Activated T-cell treated with anti-CD3 and anti-CD28 coated beads, Interleukin-2, amount 50 U/mL, for 72 hours (primary cell): ENCODE results near the gene KCNK4. TPM values are rescaled to one million over a fixed set of nuclear protein-coding genes. Genes with fewer than 3 reads are reported as not detected.
A peak's percentile ranks its signal among the peaks of the same experiment; 100 is the strongest.

ENCODE experiments used
- ATAC-seq, 2 donors: fragments of 150-1000 bp; cut with Tn5 transposase; replicated peaks in 1 of 2; 2 replicates each; pipeline ENCODE4 v1.10.0; 2021; ENCODE audit warnings: moderate library complexity in 2 of 2, mild to moderate bottlenecking in 1 of 2
- DNase-seq, 2 donors: peaks; one replicate each; pipeline ENCODE4 v3.0.0; 2021 to 2022; ENCODE audit warnings: mixed read lengths in 1 of 2
- H3K27ac Mint-ChIP-seq: one replicate; pipeline ENCODE4 v1.8.0; 2022; ENCODE audit warnings: mild to moderate bottlenecking, moderate library complexity, mixed read lengths
- H3K27me3 Mint-ChIP-seq: one replicate; pipeline ENCODE4 v1.8.0; 2022; ENCODE audit warnings: low read depth, mixed read lengths
- H3K36me3 Mint-ChIP-seq, 2 donors: one replicate each; pipeline ENCODE4 v1.8.0; 2022; ENCODE audit warnings: mixed read lengths in 2 of 2, mild to moderate bottlenecking in 1 of 2; ENCODE audit not compliant: insufficient read depth in 2 of 2
- H3K4me1 Mint-ChIP-seq: one replicate; pipeline ENCODE4 v1.8.0; 2022; ENCODE audit warnings: low read depth, mixed read lengths
- H3K4me3 Mint-ChIP-seq, 2 donors: one replicate each; pipeline ENCODE4 v1.8.0; 2022; ENCODE audit warnings: mild to moderate bottlenecking in 2 of 2, mixed read lengths in 2 of 2, moderate library complexity in 2 of 2
- H3K9me3 Mint-ChIP-seq, 2 donors: one replicate each; pipeline ENCODE4 v1.8.0; 2022; ENCODE audit warnings: mixed read lengths in 2 of 2
- total RNA-seq, 2 donors: library from RNA; stranded (reverse); gene quantifications; one replicate each; pipeline ENCODE4 v1.2.3, GENCODE V29; 2022

Gene KCNK4
- total RNA-seq, 2 donors from 2014 or later: 0.35 TPM; not detected in 1

DNA sequence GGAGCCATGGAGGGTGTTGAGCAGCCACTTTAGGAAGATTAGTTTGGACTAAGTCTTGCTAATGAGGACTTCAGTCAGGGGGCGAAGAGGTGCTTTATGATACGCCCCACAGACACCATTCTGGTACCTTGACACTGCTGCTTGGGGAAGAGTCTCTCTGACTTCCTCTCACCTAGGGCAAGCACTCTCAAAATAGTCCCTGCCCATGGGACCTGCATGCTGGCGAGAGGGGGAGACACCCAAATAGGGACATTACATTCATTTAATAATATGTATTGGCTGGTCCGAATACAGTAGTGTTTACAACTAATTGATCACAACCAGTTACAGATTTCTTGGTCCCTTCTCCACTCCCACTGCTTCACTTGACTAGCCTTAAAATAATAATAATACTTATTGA, 4.7 kb downstream of the KCNK4 start:
- H3K4me1 Mint-ChIP-seq: peaks cover 11% of the 10 kb centered on the region
- DNase-seq: no peak
- no peak overlapping the region for H3K4me3 Mint-ChIP-seq
- peaks cover 79% of the 10 kb centered on the region for H3K27me3 Mint-ChIP-seq
- no peaks in the 10 kb centered on the region for H3K9me3 Mint-ChIP-seq
- ATAC-seq: no peak
- no peak overlapping the region for H3K27ac Mint-ChIP-seq
- peaks cover under 1 to 2% of the 10 kb centered on the region in 2 donors for H3K36me3 Mint-ChIP-seq

DNA sequence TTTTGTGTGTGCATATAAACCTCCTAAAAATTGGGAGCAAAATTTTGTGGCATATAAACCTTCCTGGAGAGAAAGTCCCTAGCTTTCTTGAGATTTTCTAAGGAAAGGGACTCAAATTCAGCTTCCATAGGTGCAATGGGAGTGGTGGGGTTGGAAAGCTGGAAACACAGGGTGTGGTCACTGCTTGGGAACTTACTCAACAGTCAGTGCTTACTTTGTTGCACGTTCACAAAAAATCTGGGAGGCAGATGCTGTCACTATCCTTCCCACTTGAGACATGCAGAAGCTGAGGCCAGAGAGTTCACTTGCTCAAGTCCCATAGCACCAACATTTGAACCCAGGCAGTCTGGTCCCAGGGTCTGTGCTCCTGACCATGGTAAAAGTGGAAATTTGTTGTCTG, 5.1 kb downstream of the KCNK4 start:
- Mint-ChIP-seq H3K27ac (no peak overlapping the region), H3K4me3 (no peak overlapping the region), H3K27me3 (peaks cover 81% of the 10 kb centered on the region), H3K9me3 (no peaks in the 10 kb centered on the region), H3K36me3 (no peaks in the 10 kb centered on the region), H3K4me1 (peaks cover 14% of the 10 kb centered on the region)
- no peak for ATAC-seq
- DNase-seq: no peak

DNA sequence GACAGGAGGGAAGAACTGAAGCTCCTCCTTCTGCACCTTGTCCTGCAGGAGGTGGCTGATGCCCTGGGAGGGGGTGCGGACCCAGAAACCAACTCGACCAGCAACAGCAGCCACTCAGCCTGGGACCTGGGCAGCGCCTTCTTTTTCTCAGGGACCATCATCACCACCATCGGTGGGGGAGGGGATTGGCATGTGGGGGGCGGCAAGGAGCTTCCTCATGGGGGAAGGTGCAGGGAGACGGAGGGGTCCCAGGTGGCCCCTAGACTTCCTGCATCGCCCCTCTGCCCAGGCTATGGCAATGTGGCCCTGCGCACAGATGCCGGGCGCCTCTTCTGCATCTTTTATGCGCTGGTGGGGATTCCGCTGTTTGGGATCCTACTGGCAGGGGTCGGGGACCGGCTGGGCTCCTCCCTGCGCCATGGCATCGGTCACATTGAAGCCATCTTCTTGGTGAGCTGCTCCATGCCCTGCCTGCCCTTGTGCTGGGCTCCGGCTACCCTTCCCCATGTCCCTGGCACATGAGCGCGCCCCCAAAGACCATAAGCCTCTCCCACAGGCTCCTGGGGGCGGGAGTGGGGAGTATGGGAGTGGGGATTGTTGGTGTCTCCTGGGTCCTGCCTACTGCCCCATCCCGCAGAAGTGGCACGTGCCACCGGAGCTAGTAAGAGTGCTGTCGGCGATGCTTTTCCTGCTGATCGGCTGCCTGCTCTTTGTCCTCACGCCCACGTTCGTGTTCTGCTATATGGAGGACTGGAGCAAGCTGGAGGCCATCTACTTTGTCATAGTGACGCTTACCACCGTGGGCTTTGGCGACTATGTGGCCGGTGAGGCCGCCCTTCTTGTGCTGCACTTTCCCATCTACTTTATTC, 6.0 kb downstream of the KCNK4 start:
- no peak for ATAC-seq
- Mint-ChIP-seq H3K27ac (no peak overlapping the region), H3K27me3 (peaks cover 89% of the 10 kb centered on the region), H3K36me3 (no peaks in the 10 kb centered on the region), H3K4me1 (peaks cover 14% of the 10 kb centered on the region), H3K9me3 (no peaks in the 10 kb centered on the region), H3K4me3 (no peak overlapping the region)
- no peak for DNase-seq

DNA sequence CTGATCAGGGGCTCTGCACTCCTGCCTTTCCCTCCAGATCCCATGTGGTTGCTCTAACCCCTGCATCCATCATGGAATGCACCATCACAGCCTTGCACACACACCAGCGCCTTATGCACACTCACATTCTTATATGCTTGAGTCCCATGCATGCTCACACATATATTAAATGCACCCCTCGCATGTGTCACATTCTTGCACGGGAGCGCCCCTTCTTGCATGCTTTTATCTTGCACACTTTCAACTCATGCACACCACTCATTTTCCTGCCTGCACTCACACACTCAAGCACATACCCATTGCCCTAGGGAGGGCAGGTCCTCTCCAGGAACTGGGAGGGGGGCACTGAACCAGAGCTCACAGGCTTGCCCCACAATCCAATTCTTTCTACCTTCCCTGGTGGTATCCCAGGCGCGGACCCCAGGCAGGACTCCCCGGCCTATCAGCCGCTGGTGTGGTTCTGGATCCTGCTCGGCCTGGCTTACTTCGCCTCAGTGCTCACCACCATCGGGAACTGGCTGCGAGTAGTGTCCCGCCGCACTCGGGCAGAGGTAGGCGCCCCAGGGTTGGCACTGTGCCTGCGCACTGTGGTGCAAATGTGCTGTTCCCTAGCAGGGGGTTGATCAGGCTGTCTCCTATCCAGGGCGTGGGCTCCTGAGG, 6.7 kb downstream of the KCNK4 start:
- Mint-ChIP-seq H3K4me1 (peaks cover 14% of the 10 kb centered on the region), H3K9me3 (no peaks in the 10 kb centered on the region), H3K27me3 (peaks cover 87% of the 10 kb centered on the region), H3K27ac (no peak overlapping the region), H3K4me3 (no peak overlapping the region), H3K36me3 (no peaks in the 10 kb centered on the region)
- ATAC-seq (no peak), DNase-seq (no peak)

DNA sequence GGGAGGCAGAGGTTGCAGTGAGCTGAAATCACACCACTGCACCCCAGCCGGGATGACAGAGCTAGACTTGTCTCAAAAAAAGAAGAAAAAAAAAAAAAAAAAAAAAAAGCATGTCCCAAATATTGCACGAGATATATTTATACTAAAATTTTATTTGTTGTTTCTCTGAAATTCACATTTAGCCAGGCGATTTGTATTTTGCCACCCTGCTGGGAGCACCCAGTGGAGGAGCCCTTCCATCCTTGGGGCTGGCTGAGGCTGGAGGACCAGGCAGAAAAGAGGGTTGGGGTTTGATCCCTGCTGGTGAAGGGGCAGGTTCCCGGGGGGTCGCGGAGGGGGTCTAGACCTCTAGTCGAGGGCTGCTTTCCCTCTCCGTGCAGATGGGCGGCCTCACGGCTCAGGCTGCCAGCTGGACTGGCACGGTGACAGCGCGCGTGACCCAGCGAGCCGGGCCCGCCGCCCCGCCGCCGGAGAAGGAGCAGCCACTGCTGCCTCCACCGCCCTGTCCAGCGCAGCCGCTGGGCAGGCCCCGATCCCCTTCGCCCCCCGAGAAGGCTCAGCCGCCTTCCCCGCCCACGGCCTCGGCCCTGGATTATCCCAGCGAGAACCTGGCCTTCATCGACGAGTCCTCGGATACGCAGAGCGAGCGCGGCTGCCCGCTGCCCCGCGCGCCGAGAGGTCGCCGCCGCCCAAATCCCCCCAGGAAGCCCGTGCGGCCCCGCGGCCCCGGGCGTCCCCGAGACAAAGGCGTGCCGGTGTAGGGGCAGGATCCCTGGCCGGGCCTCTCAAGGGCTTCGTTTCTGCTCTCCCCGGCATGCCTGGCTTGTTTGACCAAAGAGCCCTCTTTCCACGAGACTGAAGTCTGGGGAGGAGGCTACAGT, 8.1 kb downstream of the KCNK4 start:
- peaks cover 74% of the 10 kb centered on the region for H3K27me3 Mint-ChIP-seq
- peak overlapping the region; percentile 84 to 85 for H3K4me3 Mint-ChIP-seq
- no peak overlapping the region for H3K27ac Mint-ChIP-seq

DNA sequence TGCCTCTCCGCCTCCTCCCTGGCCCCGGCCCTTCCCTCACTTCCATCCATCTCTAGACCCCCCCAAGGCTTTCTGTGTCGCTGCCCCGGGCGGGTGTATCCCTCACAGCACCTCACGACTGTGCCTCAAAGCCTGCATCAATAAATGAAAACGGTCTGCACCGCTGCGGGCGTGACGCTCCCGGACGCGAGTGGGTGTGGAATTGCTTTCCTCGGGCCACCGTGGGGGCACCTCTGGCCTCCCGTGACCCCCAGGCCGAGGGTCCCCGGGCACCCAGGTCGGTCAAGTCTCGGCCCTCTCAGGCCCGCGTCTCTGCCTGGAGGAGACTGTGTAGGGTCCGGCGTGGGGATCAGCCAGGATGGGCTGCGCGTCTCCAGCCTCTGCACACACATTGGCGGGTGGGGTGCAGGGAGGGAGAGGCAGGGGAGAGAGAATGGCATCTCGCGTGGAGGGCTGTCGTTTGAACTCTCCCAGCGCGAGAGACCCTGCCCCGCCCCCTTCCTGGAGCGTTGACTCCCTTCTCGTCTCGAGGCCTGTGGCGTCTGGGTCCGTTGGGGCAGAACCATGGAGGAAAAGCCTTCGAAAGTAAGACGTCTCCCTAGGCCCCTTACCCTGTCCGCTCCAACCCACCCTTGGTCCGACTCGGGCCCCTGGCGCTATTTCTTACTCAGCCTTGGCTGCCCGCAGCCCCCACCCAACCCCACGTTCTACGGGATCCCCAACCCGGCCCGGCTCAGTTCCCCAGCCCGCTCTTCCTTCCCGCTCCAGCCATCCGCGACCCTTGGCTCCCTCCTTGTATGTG, 8.9 kb downstream of the KCNK4 start, which contains the start of gene CATSPERZ:
CATSPERZ (plus strand) TSS at position 512 of the 802 bp plus-strand sequence; CDS start at position 565, 53 bp downstream.
- Mint-ChIP-seq H3K4me1 (peaks cover 32% of the 10 kb centered on the region), H3K9me3 (no peaks in the 10 kb centered on the region), H3K27me3 (peaks cover 65% of the 10 kb centered on the region), H3K4me3 (peak within 1 kb of the TSS; percentile 84 to 85), H3K36me3 (no peaks in the 10 kb centered on the region), H3K27ac (no peak within 1 kb of the TSS)
- ATAC-seq (no peak), DNase-seq (no peak)

More for the DNA sequence above, 8.1 kb downstream of the KCNK4 start:
- DNase-seq: no peak
- H3K4me1 Mint-ChIP-seq: peaks cover 27% of the 10 kb centered on the region
- no peaks in the 10 kb centered on the region for H3K36me3 Mint-ChIP-seq
- no peaks in the 10 kb centered on the region for H3K9me3 Mint-ChIP-seq
- no peak for ATAC-seq

DNA sequence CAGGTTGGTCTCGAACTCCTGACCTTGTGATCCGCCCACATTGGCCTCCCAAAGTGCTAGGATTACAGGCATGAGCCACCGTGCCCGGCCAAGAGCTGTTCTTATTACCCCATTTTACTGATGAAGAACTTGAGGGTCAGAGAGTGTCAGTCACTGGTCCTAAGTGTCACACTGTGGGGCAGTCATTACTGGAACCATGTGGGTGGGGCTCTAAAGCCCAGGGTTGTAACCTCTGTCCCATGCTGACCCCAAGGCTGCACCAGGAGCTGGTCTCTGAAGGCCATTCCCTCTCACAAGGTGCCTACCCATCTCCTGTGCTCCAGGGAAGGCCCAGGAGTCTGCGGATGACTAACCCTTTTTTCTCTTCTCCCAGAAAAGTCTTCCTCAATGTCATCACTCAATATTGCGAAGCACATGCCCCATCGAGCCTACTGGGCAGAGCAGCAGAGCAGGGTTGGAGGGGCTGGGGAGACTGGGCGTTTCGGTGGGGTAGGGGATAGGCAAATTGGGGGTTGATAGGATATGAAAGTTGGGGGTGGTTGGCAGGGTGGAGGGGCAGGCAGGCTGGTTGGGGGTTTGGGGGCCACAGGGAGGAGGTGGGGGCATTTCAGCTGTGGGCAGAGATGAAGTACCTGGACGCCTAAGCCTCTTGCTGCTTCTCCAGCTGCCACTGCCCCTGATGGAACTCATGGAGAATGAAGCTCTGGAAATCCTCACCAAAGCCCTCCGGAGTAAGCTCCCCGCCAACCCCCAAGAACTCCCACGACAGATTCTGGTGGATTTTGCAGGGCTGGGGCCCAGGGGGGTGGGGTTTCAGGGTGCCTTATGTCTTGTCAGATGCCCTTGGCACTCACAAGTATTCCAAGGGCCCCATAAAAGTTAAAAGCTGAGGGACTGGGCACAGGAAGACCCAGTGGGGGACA, 12.3 kb downstream of the KCNK4 start:
- peak overlapping the region in 1 of 2 donors; percentile 95 for H3K4me3 Mint-ChIP-seq
- H3K27me3 Mint-ChIP-seq: peaks cover 32% of the 10 kb centered on the region
- no peaks in the 10 kb centered on the region for H3K9me3 Mint-ChIP-seq
- H3K36me3 Mint-ChIP-seq: peaks cover 0 to 10% of the 10 kb centered on the region in 2 donors
- no peak overlapping the region for H3K27ac Mint-ChIP-seq
- DNase-seq (no peak), ATAC-seq (no peak)
- peaks cover 51% of the 10 kb centered on the region for H3K4me1 Mint-ChIP-seq

DNA sequence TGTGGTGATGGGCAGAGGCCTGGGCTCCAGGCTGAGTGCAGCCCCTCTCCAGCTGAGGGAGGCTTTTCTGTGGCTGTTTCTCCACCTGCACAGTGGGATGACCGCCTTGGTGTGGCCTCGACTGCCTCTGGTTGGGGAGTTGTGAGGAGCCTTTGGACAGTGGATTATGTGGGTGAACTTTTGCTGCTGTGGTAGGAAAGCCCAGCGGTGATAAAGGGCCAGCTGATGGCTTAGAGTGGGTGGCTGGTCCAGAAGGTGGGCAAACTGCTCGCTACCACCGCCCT, 12.9 kb downstream of the KCNK4 start:
- Mint-ChIP-seq H3K9me3 (no peaks in the 10 kb centered on the region), H3K36me3 (peaks cover 0 to 10% of the 10 kb centered on the region in 2 donors), H3K4me3 (peak overlapping the region; percentile 95 to 98), H3K27ac (no peak overlapping the region), H3K27me3 (peaks cover 26% of the 10 kb centered on the region), H3K4me1 (peaks cover 51% of the 10 kb centered on the region)
- DNase-seq (no peak), ATAC-seq (no peak)

DNA sequence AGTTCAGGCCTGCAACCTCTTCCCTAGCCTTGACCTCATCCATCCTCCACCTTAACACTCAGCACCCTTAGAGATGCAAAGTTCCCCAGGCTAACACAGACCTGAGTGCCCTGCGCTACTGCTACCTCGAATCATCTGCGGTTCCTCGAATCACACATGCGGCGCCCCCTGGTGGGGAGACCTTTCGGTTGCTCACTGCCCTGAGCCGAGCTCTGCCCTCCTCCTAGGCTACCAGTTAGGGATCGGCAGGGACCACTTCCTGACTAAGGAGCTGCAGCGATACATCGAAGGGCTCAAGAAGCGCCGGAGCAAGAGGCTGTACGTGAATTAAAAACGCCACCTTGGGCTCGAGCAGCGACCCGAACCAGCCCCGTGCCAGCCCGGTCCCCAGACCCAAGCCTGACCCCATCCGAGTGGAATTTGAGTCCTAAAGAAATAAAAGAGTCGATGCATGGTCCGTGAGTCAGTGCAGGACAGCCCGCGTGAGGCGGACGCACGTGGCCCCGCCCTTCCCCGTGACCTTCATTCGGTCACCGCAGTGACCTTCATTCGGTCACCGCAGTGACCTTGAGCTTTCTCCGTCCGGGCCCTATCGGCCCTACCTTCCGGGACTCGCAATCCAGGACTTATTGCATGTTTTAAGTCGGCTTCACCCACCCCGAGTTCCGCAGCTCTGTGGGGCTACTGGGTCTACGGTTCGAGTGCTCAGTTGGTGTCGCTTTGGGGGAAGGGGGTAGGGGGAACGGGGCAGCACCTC, 13.4 kb downstream of the KCNK4 start:
- H3K4me3 Mint-ChIP-seq: peak overlapping the region; percentile 95 to 98
- peaks cover 0 to 10% of the 10 kb centered on the region in 2 donors for H3K36me3 Mint-ChIP-seq
- H3K27me3 Mint-ChIP-seq: peaks cover 23% of the 10 kb centered on the region
- peak; percentile 96 to 97 for DNase-seq
- H3K4me1 Mint-ChIP-seq: peaks cover 50% of the 10 kb centered on the region
- H3K27ac Mint-ChIP-seq: peak overlapping the region; percentile 97
- no peaks in the 10 kb centered on the region for H3K9me3 Mint-ChIP-seq
- peak; percentile 47 for ATAC-seq

DNA sequence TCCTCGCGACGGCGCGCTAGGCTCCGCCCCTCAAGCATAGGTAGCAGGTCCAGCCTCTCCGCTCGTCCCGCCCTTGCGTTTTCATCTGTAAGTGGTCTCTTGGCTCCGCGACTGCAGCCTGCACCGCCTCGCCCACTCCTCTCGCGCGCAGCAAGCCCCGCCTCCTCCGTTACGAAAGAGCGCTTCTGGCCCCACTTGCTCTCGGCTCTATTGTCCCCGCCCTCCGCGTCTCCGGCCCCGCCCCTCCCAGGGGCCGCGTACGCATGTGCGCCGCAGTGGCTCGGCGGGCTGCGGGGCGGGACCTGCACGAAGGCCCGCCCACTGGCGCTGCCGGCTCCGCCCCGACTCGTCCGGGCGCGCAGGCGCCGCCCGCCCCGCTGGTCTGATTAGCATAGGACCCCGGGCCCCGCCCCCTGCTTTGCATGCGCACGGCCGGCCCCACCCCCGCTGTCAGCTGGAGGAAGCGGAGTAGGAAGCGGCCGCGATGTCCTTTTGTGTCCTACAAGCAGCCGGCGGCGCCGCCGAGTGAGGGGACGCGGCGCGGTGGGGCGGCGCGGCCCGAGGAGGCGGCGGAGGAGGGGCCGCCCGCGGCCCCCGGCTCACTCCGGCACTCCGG, 14.1 kb downstream of the KCNK4 start, which contains the start of gene ESRRA:
ESRRA (plus strand) TSS at position 450 of the 616 bp plus-strand sequence. CDS start 1,656 bp downstream, outside the sequence.
- no peaks in the 10 kb centered on the region for H3K9me3 Mint-ChIP-seq
- peak within 1 kb of the TSS; percentile 97 for H3K27ac Mint-ChIP-seq
- H3K4me1 Mint-ChIP-seq: peaks cover 49% of the 10 kb centered on the region
- peak; percentile 100 for DNase-seq
- peak within 1 kb of the TSS; percentile 98 to 100 for H3K4me3 Mint-ChIP-seq
- H3K36me3 Mint-ChIP-seq: peaks cover 0 to 10% of the 10 kb centered on the region in 2 donors
- ATAC-seq: peak; percentile 77 to 79
- H3K27me3 Mint-ChIP-seq: peaks cover 19% of the 10 kb centered on the region
